ENCODE results near the gene HYDIN. TPM values are rescaled to one million over a fixed set of nuclear protein-coding genes. Genes with fewer than 3 reads are reported as not detected.
"Not testable (repeated sequence)": the region's sequence is repeated elsewhere in the genome, so short reads cannot be mapped to it uniquely, and the experiment has no call there.

The HYDIN gene
- polyA plus RNA-seq, 12 donors: 0.96 to 4.7 (median 2.6) TPM; not detected in 2

DNA sequence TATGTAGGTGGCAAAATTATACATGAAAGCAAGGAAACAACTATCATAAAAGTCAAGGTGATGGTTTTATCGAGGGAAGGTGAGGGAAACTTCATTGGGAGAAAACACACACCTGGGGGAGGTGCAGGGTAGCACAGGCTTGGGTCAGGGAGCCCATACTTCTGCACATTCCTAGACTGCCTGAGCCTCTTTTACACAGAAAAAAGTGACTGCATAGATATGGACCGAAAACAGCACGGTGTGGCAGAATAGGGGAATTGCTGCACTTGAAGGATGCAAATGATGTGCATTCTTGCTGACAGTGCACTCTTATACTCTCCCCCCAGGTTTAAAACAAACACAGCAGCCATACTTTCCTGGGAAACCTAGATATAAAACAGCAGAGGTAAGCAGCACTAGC, 120.0 kb downstream of the HYDIN start:
- not testable (repeated sequence) for DNase-seq

DNA sequence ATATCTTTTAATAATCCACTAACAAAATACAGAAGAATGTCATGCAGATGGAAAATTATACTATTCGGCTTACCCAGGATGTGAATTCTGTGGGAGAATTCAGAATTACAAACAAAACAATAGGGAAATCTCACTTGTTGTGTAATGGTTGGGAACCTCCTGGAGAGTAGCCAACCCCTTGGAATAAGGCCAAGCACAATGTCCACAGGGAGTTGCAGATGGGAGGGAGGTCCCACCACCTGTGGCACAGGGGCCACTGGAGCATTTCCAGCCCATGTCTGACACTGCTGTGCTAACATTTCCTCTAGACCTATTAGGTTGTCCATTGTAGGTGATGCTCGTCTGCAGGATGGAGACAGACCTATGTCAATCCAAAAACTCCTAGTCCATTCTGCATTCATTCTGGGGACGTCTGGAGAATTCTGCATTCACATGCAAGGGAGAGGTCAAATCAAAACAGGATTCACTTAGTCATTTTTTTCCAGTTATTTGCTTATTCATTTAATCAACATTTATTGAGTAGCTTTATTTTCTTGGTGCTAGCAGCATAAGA, 120.8 kb downstream of the HYDIN start:
- DNase-seq: not testable (repeated sequence)

DNA sequence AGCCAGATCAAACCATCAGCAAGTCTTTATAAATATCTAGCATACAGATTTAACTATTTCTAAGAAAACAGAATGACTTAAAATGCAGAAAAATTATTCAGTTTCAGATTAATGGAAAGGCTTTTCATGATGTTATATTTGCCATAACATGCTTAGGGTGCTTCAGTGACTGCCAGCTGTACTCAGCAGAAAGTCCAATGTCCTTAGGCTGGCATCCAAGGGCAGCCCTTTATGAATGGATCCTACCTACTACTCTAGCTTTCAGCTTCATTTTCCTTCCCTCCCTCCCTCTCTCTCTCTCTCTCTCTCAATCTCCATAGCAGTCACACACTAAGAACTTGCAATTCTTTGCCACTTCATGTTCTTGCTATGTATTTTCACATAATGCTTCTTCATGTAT, 124.6 kb downstream of the HYDIN start:
- DNase-seq: not testable (repeated sequence)

DNA sequence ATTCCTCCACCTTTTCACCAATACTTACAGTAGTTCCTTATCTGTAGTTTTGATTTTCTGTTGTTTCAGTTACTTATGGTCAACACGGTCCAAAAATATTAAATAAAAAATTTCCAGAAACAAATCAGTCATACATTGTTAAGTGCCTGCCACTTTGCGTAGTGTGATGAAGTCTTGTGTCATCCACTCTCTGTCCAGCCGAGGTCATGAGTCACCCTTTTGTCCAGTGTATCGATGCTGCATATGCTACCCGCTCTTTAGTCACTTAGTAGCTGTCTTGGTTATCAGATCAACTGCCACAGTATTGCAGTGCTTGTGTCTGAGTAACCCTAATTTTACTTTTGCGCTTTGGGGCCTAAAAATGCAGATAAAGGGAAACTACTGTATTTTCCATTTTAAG, 146.9 kb downstream of the HYDIN start:
- not testable (repeated sequence) for DNase-seq

DNA sequence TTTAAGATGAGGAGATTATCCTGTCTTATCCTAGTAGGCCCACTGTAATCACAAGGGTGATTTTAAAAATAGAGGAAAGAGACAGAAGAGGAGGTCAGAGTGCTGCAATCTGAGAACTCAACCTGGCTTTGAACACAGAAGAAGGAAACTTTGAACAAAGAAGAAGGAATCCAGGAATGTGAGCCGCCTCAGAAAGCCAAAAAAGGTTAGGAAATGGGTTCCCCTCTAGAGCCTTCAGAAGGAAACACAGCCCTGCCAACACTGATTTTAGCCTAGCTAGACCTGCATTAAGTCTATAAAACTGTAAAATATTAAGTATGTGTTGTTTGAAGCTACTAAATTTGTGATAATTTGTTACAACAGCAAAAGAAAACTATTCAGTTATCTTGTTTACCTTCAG, 149.7 kb downstream of the HYDIN start:
- DNase-seq: not testable (repeated sequence)

DNA sequence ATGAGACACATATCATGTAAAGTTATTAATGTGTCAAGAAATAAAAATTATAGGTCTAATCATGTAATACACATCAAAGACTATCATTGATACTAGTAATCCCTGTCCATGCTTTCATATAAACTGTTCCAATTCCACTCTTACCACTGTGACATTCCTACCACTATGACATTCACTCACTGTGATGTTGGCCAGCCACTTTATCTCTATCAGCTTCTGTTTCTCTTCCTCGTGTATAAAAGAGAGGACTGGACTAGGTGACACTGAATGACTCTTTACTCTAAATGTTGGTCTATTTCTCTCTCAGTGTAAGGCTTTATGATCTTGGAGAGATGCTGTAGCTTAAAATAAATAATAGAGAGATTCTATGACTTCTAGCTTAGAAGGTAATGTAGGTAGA, 150.3 kb downstream of the HYDIN start:
- DNase-seq: not testable (repeated sequence)

DNA sequence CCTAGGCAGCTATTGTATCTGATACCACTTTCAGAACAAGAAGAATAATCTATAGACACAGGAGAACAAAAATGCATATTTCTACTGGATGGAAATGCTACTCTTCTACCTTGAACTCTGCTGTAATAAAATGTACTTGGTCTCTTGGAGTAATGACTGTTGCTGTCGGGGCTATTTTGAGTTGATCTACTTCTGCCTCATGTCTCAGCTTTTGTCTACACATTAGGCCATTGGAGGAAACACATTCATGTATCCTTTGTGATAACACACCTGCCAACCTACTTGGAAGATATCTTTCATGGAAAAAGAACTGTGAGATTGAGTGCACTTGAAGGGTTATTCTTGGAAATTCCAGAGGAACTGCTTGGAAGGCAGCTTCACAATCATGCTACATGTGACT, 159.9 kb downstream of the HYDIN start:
- not testable (repeated sequence) for DNase-seq

DNA sequence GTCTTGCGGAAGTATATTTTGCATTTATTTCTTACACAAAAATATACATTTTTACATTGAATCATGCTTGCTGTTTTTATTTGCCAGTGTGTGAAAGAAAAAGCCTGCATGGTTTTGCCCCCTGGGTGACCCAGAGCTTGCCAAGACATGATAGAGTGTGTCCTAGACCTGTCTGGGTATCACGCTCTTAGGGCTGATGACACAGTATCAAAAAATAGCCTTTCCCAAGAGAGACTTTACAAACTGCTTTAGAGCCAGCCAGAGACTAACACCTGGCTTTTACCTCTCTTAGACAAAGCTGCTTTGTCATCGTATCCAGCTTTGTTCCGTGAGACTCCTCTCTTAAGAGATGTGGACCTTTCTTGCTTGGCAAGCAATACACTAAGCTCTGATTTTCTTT, 160.7 kb downstream of the HYDIN start:
- not testable (repeated sequence) for DNase-seq

DNA sequence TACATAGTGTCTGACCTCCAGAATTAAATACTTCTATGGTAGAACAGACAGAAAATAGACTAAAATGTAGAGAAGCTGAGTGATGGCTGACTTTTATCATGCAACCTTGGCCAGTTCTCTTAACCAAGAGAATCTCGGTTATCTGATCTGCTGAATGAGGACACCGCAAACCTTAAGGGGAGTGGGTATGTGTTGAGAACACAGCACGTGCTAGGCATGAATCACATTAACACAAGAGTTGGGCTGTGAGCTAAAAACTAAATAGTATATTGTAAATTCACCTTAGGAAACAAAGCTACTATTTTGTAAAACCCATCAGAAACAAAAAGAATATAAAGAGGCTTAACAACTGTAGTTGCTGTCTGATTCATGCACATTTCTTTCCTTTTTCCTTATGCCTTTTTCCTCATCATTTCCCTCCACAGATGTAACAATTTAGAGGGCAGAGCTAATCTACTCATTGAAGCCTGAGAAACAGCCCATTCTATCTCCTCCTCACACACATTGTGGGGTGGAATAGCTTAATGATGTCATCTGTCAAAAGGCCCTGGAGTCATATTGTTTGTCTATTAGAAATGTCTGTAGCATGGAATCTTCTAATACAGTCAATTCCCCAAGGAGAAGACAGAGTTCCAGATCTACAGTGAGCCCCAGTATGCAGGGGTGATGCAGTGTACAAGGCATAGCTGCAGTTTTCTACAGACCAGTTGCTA, 176.5 kb downstream of the HYDIN start:
- not testable (repeated sequence) for DNase-seq

DNA sequence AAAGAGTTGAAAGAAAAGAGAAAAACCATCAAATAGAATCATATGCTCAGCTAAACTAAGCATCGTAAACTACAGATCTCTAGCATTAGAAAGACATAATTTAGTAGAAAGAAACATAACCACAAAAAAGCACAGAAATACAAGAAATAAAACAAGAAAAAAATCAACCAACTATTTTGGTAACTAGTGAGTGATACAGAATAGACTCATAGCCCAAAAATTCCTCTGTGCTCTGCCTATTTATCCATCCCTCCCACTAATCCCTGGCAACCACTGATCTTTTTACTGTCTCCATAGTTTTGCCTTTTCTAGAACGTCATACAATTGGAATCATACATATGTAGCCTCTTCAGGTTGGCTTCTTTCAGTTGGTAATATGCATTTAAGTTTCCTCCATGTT, 180.2 kb downstream of the HYDIN start:
- not testable (repeated sequence) for DNase-seq

DNA sequence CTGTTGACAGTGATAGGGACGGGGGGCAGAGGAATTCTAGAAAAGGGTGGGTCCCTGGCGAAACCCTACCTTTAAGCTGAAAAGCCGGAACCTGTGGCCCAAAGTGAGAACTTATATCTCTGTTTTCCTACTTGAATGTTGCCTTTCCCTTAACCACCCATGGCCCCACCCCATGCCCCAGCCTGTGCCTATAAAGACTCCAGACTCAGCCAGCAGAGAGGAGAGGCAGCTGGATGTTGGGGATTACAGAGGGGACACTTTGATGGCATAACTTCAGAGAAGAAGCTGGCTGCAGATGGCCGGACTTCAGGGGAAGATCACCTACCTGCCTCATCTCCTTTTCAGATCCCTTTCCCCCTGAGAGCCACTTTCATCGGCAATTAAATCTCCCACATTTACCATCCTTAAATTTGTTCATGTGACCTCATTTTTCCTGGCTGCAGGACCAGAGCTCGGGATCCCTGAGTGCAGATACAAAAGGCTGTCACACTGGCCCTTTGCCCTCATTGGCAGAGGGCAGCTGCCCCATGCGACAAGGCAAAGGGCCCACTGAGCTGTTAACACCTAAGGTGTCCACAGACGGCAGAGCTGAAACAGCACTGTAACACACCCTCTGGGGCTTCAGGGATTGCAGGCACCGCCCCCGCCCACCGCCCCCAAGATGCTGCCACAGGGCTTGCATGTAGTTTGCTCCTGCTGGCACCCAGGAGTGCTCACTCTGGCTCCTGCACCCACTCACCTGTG, 191.0 kb downstream of the HYDIN start:
- not testable (repeated sequence) for DNase-seq

DNA sequence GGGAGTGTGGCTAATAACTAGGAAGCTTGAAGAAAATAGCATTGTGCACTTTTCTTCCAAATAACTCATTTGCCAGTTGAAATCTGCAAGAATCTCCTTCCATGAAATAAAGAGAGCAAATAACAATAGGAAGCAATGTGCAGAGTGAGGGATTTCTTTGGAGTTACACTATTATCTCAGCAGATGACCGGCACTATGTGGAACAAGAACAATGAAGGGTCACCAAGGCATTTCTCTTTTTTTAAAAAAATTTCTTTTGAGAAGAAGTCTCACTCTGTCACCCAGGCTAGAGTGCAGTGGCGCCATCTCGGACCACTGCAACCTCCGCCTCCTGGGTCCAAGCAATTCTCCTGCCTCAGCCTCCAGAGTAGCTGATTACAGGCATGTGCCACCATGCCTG, 192.1 kb downstream of the HYDIN start:
- not testable (repeated sequence) for DNase-seq

DNA sequence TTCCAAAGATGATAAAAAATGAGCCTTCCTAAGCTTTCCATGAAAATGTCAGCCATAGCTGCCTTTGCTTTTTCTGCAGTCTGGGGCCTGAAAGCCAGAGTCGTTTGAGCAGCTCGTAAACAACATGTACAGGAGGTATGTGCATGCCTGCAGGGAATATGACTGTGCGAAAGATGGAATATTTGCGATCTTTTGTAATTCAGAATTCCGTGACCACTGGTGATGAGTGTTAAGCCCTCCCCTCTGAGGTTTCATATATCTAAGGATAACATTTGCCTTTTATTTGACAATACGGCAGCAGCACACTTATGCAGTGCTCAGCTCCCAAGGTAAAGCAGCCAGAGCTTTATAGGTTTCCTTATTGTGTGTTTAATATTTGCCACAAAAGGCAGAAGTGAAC, 192.5 kb downstream of the HYDIN start:
- DNase-seq: not testable (repeated sequence)

DNA sequence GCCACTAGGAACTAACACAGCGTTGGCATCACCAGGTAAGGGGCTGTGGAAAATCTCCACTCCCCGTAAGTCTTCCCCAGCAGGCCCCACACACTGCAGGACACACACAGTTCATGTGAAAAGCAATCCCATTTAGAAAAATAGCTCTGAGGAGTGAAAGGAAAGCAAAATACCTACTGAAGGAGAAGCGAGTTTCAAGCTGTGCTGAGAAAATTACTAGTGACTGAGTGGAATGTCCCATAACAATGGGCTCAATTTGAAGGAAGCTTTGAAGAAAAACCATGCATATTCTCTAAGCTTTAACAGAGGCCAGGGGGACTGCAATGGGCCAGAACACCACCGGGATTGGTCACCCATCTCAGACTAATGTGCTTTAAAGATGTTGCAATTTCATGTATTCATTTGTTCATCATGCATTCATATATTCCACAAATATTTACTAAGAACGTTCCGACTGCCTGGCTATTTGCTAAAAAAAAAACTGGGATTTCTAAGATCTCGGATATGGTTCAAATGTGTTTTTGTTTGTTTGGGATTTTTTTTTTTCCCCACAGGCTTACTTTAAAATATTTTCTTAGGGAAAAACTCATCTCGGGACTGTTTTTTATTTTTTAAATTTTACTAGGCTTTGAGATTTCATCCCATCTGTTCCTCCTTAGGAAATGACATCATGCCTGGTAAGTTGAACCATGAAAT, 202.3 kb downstream of the HYDIN start:
- not testable (repeated sequence) for DNase-seq

DNA sequence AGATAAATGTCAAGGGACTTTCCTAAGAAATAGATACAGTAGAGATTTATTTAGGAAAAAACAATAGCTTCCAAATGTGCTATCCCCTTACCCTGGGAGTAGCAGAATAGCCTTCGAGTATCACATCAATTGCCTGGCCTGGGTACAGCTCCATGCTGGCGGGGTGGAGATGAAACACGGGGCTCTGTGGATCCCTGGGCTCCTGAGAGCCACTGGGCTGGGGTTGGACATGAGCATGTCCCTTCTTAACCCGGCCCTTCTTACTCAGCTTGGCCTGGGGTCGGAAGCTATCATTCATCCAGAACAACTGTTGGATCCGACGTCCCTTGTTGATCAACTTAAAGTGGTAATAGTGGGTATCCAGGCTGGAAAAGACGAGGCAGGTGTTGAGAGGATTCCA, 203.0 kb downstream of the HYDIN start:
- not testable (repeated sequence) for DNase-seq

DNA sequence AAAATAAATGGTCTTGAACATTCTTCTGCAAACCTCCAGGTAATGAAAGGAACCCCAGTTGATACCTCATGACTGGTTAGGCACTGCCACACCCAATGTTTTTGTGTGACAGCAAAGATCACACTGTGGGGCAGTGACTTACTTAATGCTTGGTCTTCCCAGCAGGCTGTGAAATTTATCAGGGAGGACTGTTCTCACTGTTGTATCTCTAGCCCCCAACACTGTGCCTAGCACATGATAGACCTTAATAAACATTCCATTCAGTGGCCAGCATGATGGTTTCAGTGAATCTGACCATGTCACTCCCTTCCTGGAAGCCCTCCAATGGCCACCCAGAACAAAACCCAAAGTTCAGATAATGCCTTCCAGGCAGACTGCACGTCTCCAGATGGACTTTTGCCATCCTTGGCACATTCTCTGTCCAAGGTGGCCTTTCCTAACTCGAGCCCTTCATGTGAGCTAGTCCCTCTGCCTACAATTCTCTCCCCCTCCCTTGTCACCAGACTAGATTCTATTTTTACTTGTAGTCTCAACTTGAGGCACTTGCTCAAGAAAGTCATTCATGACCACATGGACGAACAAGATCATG, 206.6 kb downstream of the HYDIN start:
- not testable (repeated sequence) for DNase-seq

DNA sequence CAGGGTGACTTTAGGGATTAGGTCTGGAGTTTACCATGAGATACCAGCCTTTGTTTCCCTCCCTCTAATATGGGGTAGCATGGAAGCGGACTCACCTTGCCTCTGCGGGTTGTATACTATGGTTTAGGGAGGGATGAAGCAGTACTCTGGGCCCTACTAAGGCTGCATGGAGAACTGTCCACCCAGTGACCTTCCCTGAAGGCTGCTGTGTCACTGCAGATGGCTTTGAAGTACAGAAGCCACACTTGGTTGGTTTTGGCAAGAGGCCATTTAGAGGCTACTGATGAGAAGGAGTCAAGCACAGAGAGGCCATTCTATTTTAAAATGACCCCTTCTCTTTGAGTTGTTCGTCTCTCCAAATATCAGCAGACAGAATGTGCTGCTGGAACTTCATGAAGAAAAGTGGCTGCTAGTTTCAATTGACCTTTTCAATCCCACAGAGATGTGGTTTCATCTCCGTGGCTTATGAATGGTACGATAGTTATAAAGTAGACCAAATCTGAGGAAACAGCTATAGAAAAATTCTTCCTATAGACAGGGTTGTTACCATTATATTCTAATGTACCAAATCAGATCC, 208.5 kb downstream of the HYDIN start:
- not testable (repeated sequence) for DNase-seq

DNA sequence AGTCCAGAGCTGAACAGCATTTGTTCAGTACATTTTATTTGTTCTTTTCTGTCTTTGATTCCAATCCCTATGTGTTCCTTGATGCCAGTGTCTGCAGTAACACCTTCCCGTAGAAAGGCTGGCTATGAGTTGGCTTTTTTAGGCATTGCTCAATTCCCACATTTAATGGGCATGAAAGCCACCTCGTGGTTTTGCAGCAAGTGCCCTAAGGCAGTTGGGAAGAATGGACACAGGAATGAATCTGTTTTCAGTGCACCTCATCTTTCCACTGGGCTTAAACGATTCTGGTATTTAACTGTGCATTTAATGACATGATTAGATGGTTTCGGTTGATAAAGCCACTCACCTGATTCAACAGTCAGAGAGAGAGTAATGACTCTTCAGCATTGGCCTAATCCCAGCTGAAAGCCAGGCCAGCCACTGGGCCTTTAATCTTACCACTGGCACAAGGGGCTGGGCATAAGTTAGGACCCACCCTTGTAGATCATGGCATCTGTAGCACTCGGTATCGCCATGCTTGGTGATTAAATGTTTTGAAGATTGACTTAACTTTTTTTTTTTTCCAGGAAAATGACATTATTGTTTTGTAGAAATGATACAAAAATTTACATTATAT, 211.3 kb downstream of the HYDIN start:
- DNase-seq: not testable (repeated sequence)

DNA sequence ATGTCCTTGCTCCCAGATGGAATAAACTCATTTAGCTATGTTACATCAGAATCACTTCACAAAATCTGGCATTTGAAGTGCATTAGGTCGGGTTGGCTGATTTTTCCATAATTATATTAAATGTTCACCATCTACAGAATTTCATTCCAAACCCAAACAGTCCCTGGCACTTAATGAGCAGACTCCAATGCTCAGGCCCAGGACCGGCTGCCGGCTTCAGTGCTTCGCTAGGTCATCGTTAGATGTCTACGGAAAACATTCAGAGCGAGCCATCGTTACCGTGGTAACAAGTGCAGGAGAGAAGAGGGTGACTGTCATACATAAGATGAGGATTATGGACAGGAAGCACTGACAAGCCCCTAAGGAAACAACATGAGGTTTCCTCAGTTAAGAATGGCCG, 215.1 kb downstream of the HYDIN start:
- not testable (repeated sequence) for DNase-seq

DNA sequence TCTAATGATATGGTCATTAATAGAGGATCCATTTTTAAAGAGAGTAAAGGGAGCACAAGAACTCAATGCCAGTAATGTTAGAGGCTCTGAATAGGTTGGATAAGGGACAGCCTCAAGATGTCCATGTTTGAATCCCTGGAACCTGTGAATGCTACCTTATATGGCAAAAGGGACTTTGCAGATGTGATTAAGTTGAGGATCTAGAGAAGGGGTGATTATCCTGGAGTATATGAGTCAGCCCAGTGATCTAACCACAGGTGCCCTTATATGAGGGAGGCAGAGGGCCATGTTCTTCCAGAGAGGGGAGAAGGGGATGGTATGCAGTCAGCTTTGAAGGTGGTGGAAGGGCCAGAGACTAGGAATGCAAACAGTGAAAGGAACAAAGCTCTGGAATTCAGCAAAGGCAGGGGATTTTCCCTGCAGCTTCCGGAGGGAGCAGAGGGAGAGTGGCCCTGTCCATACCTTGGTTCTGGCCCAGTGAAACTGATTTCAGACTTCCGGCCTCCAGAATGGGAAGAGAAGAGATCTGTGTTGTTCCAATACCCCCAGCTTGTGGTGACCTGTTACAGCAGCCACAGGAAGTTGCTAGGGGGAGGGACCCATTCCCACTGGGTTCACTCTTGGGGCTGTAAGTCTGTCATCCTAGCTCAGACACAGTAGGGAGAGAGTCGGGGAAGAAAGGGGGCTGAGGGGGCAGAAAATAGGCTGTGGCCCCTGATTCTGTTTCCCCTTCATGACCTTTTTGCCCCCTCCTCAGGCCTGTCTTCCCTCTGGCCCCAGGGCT, 220.9 kb downstream of the HYDIN start:
- not testable (repeated sequence) for DNase-seq
